ENCODE measurements around the gene P4HTM.

Gene P4HTM

GRCh38 chr3:49009396-49009795, 19.4 kb downstream of the P4HTM start:
- DNase-seq = no peak

- DNase-seq = no peak
Observed at GRCh38 chr3:49012441-49013017, 22.5 kb downstream of the P4HTM start.

- no peak for DNase-seq
Observed at GRCh38 chr3:49013113-49013737, 23.2 kb downstream of the P4HTM start.

- peak; percentile 77 for DNase-seq
Observed at GRCh38 chr3:49013738-49014660, 24.0 kb downstream of the P4HTM start.

GRCh38 chr3:49015072-49015471, 25.0 kb downstream of the P4HTM start:
- no peak for DNase-seq

GRCh38 chr3:49015765-49016164, 25.7 kb downstream of the P4HTM start:
- DNase-seq = no peak

- DNase-seq = peak; percentile 61
Observed at GRCh38 chr3:49016414-49017228, 26.6 kb downstream of the P4HTM start.

- peak; percentile 67 for DNase-seq
Observed at GRCh38 chr3:49017229-49017970, 27.4 kb downstream of the P4HTM start.

- DNase-seq = peak; percentile 88
Observed at GRCh38 chr3:49017971-49018706, 28.1 kb downstream of the P4HTM start, which contains the start of gene DALRD3. Gene DALRD3 (minus strand): TSS chr3:49018580. CDS start chr3:49018564, 16 bp downstream.

- no peak for DNase-seq
Observed at GRCh38 chr3:49018707-49019006, 28.6 kb downstream of the P4HTM start.

GRCh38 chr3:49019941-49020329, 29.9 kb downstream of the P4HTM start:
- DNase-seq = no peak

- peak; percentile 70 for DNase-seq
Observed at GRCh38 chr3:49020330-49021212, 30.5 kb downstream of the P4HTM start.

GRCh38 chr3:49021213-49021812, 31.3 kb downstream of the P4HTM start:
- DNase-seq = peak; percentile 99

- peak; percentile 98 for DNase-seq
Observed at GRCh38 chr3:49021813-49022687, 32.0 kb downstream of the P4HTM start, which contains the start of gene NDUFAF3. Gene NDUFAF3 (plus strand): TSS chr3:49022121. CDS start chr3:49022145, 24 bp downstream.

GRCh38 chr3:49022688-49023171, 32.7 kb downstream of the P4HTM start:
- DNase-seq = peak; percentile 73

- DNase-seq = peak; percentile 59
Observed at GRCh38 chr3:49023775-49024174, 33.7 kb downstream of the P4HTM start.

GRCh38 chr3:49024449-49024848, 34.4 kb downstream of the P4HTM start:
- peak; percentile 61 for DNase-seq

GRCh38 chr3:49025005-49025792, 35.2 kb downstream of the P4HTM start:
- peak; percentile 66 for DNase-seq

All from activated CD8-positive, alpha-beta memory T cell treated with anti-CD3 and anti-CD28 coated beads for 24 hours (primary cell).